ENCODE data around the gene AMDHD2. TPM values are rescaled to one million over a fixed set of nuclear protein-coding genes. Genes with fewer than 3 reads are reported as not detected.

Gene AMDHD2
- total and polyA plus RNA-seq, 2 experiments from 2014 or later: 20.2 to 68.1 TPM

DNA sequence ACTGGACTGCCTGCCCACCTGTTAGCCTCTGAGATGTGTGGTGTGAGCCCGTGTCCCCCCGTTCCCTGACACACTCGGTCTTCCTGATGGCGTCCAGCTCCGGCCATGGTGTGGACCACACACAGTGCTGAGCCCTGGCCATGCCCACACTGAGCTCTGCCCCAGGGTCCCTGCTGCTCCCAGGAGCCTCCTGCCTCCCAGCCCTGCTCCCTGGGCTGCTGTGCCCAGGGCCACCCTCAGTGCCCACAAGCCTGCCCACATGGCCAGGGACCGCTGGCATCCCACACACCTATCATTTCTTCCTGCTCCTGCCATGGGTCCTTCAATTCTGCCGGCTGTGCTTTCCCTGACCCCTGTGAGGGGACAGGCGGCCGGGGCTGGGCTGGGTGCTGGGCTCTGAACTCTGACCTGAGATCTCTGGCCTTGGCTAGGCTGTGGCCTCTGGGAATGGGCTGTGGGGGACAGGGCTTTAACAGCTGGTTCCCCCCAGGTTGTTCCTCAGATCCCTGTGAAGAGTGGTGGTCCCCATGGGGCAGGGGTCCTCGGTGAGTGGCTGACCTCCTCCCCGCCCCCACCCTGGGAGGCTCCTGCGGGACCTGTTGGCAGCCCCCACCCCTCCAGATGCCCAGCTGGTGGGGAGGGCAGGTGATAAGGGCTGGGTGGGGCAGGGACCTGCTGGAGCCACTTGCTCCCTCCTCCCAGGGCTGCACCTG, 7.1 kb downstream of the AMDHD2 start:
- Histone ChIP-seq H3K79me2 (replicated peaks; ENCODE audit: insufficient read depth) (no peaks in the 10 kb centered on the region), H3K4me2 (no peak overlapping the region), H4K20me1 (replicated peaks; ENCODE audit: insufficient read depth) (peaks cover 5% of the 10 kb centered on the region; the same call in 1 of the 2 replicates), H3K9me2 (ENCODE audit: insufficient read depth) (no peaks in the 10 kb centered on the region), H3K27ac (ENCODE audit: low read depth) (no peak overlapping the region), H3K4me3 (no peak overlapping the region), H3K4me1 (ENCODE audit: insufficient read depth) (peaks cover 5% of the 10 kb centered on the region), H3K36me3 (ENCODE audit: insufficient read depth) (no peaks in the 10 kb centered on the region; the same call in 1 of the 2 replicates), H2AFZ (no peak overlapping the region), H3K27me3 (ENCODE audit: insufficient read depth) (no peaks in the 10 kb centered on the region), H3F3A (replicated peaks; ENCODE audit: low read depth) (peaks cover 14% of the 10 kb centered on the region; the same call in 1 of the 2 replicates)
- Mint-ChIP-seq H3K27ac (no peak overlapping the region), H3K4me1 (peaks cover 6% of the 10 kb centered on the region), H3K36me3 (ENCODE audit: low read depth) (peaks cover 22% of the 10 kb centered on the region), H3K9me3 (no peaks in the 10 kb centered on the region), H3K4me3 (no peak overlapping the region), H3K27me3 (ENCODE audit: insufficient read depth, low read depth, poor library complexity) (peaks cover 13% of the 10 kb centered on the region)
- ATAC-seq (no peak), DNase-seq (ENCODE audit: low spot score) (no peak)
- no peak for TF ChIP-seq STAT1 (IDR thresholded peaks at IDR 0.05; ENCODE audit: unreplicated experiment)
- TF ChIP-seq POLR2AphosphoS5 (IDR thresholded peaks at IDR 0.05; ENCODE audit: low read depth): no peak
- TF ChIP-seq, protein P1, sequence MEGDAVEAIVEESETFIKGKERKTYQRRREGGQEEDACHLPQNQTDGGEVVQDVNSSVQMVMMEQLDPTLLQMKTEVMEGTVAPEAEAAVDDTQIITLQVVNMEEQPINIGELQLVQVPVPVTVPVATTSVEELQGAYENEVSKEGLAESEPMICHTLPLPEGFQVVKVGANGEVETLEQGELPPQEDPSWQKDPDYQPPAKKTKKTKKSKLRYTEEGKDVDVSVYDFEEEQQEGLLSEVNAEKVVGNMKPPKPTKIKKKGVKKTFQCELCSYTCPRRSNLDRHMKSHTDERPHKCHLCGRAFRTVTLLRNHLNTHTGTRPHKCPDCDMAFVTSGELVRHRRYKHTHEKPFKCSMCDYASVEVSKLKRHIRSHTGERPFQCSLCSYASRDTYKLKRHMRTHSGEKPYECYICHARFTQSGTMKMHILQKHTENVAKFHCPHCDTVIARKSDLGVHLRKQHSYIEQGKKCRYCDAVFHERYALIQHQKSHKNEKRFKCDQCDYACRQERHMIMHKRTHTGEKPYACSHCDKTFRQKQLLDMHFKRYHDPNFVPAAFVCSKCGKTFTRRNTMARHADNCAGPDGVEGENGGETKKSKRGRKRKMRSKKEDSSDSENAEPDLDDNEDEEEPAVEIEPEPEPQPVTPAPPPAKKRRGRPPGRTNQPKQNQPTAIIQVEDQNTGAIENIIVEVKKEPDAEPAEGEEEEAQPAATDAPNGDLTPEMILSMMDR (conservative IDR thresholded peaks at IDR 0.05; ENCODE audit: low read depth in 2 of 2): no peak
- no peak for TF ChIP-seq ZNF331 (CRISPR knock-in tag; IDR thresholded peaks at IDR 0.05; ENCODE audit: low read depth)
- no peak for TF ChIP-seq ZNF114 (CRISPR knock-in tag; IDR thresholded peaks at IDR 0.05)
- TF ChIP-seq, protein P2, sequence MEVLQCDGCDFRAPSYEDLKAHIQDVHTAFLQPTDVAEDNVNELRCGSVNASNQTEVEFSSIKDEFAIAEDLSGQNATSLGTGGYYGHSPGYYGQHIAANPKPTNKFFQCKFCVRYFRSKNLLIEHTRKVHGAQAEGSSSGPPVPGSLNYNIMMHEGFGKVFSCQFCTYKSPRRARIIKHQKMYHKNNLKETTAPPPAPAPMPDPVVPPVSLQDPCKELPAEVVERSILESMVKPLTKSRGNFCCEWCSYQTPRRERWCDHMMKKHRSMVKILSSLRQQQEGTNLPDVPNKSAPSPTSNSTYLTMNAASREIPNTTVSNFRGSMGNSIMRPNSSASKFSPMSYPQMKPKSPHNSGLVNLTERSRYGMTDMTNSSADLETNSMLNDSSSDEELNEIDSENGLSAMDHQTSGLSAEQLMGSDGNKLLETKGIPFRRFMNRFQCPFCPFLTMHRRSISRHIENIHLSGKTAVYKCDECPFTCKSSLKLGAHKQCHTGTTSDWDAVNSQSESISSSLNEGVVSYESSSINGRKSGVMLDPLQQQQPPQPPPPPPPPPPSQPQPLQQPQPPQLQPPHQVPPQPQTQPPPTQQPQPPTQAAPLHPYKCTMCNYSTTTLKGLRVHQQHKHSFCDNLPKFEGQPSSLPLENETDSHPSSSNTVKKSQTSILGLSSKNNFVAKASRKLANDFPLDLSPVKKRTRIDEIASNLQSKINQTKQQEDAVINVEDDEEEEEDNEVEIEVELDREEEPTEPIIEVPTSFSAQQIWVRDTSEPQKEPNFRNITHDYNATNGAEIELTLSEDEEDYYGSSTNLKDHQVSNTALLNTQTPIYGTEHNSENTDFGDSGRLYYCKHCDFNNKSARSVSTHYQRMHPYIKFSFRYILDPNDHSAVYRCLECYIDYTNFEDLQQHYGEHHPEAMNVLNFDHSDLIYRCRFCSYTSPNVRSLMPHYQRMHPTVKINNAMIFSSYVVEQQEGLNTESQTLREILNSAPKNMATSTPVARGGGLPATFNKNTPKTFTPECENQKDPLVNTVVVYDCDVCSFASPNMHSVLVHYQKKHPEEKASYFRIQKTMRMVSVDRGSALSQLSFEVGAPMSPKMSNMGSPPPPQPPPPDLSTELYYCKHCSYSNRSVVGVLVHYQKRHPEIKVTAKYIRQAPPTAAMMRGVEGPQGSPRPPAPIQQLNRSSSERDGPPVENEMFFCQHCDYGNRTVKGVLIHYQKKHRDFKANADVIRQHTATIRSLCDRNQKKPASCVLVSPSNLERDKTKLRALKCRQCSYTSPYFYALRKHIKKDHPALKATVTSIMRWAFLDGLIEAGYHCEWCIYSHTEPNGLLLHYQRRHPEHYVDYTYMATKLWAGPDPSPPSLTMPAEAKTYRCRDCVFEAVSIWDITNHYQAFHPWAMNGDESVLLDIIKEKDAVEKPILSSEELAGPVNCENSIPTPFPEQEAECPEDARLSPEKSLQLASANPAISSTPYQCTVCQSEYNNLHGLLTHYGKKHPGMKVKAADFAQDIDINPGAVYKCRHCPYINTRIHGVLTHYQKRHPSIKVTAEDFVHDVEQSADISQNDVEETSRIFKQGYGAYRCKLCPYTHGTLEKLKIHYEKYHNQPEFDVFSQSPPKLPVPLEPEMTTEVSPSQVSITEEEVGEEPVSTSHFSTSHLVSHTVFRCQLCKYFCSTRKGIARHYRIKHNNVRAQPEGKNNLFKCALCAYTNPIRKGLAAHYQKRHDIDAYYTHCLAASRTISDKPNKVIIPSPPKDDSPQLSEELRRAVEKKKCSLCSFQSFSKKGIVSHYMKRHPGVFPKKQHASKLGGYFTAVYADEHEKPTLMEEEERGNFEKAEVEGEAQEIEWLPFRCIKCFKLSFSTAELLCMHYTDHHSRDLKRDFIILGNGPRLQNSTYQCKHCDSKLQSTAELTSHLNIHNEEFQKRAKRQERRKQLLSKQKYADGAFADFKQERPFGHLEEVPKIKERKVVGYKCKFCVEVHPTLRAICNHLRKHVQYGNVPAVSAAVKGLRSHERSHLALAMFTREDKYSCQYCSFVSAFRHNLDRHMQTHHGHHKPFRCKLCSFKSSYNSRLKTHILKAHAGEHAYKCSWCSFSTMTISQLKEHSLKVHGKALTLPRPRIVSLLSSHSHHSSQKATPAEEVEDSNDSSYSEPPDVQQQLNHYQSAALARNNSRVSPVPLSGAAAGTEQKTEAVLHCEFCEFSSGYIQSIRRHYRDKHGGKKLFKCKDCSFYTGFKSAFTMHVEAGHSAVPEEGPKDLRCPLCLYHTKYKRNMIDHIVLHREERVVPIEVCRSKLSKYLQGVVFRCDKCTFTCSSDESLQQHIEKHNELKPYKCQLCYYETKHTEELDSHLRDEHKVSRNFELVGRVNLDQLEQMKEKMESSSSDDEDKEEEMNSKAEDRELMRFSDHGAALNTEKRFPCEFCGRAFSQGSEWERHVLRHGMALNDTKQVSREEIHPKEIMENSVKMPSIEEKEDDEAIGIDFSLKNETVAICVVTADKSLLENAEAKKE (CRISPR knock-in tag; IDR thresholded peaks at IDR 0.05): no peak
- TF ChIP-seq, protein P3, sequence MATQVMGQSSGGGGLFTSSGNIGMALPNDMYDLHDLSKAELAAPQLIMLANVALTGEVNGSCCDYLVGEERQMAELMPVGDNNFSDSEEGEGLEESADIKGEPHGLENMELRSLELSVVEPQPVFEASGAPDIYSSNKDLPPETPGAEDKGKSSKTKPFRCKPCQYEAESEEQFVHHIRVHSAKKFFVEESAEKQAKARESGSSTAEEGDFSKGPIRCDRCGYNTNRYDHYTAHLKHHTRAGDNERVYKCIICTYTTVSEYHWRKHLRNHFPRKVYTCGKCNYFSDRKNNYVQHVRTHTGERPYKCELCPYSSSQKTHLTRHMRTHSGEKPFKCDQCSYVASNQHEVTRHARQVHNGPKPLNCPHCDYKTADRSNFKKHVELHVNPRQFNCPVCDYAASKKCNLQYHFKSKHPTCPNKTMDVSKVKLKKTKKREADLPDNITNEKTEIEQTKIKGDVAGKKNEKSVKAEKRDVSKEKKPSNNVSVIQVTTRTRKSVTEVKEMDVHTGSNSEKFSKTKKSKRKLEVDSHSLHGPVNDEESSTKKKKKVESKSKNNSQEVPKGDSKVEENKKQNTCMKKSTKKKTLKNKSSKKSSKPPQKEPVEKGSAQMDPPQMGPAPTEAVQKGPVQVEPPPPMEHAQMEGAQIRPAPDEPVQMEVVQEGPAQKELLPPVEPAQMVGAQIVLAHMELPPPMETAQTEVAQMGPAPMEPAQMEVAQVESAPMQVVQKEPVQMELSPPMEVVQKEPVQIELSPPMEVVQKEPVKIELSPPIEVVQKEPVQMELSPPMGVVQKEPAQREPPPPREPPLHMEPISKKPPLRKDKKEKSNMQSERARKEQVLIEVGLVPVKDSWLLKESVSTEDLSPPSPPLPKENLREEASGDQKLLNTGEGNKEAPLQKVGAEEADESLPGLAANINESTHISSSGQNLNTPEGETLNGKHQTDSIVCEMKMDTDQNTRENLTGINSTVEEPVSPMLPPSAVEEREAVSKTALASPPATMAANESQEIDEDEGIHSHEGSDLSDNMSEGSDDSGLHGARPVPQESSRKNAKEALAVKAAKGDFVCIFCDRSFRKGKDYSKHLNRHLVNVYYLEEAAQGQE (IDR thresholded peaks at IDR 0.05; ENCODE audit: unreplicated experiment): no peak
- no peak for TF ChIP-seq JUNB (IDR thresholded peaks at IDR 0.05; ENCODE audit: unreplicated experiment)
- no peak for TF ChIP-seq EZH2 (IDR thresholded peaks at IDR 0.05; ENCODE audit: low read depth, unreplicated experiment)

Data from GM23338 (cell line).